ENCODE results near the gene SFTPD.

- no peak for TF ChIP-seq SUZ12 (IDR thresholded peaks at IDR 0.05)
- TF ChIP-seq FOXM1 (IDR thresholded peaks at IDR 0.05; ENCODE audit: borderline replicate concordance) = no peak
- TF ChIP-seq BHLHE40 (IDR thresholded peaks at IDR 0.05; ENCODE audit: borderline replicate concordance) = no peak
- no peak for TF ChIP-seq PKNOX1 (IDR thresholded peaks at IDR 0.05)
- TF ChIP-seq HDGF (IDR thresholded peaks at IDR 0.05; ENCODE audit: borderline replicate concordance) = no peak
- no peak for TF ChIP-seq FOXA1 (IDR thresholded peaks at IDR 0.05)
- no peak for TF ChIP-seq ELF4 (IDR thresholded peaks at IDR 0.05)
- TF ChIP-seq LEF1 (IDR thresholded peaks at IDR 0.05; ENCODE audit: borderline replicate concordance) = no peak
- no peak for TF ChIP-seq TARDBP (IDR thresholded peaks at IDR 0.05)
- no peak for TF ChIP-seq NFRKB (IDR thresholded peaks at IDR 0.05)
- no peak for TF ChIP-seq SP1 (IDR thresholded peaks at IDR 0.05)
- TF ChIP-seq ZNF384 (IDR thresholded peaks at IDR 0.05) = no peak
- no peak for TF ChIP-seq ARNT (IDR thresholded peaks at IDR 0.05)
Observed at GRCh38 chr10:79890469-79890868, 58.4 kb downstream of the SFTPD start.

All from HEK293T (cell line).